Stimulated activated naive CD8-positive, alpha-beta T cell treated with anti-CD3 and anti-CD28 coated beads, Interleukin-15, amount 100 ng/mL, for 72 hours (primary cell): ENCODE data around the gene PCSK6.

Experiments
- ATAC-seq: fragments of 150-1000 bp; cut with Tn5 transposase; 2 replicates; pipeline ENCODE4 v1.10.0; 2021; ENCODE audit warnings: mild to moderate bottlenecking, moderate library complexity
- DNase-seq, 2 donors: peaks; one replicate each; pipeline ENCODE4 v3.0.0; 2021 to 2022
- H3K27ac Mint-ChIP-seq, 2 donors: one replicate each; pipeline ENCODE4 v1.8.0; 2022; ENCODE audit warnings: mild to moderate bottlenecking in 2 of 2, mixed read lengths in 2 of 2, moderate library complexity in 2 of 2
- H3K27me3 Mint-ChIP-seq: one replicate; pipeline ENCODE4 v1.8.0; 2022; ENCODE audit warnings: mixed read lengths
- H3K4me1 Mint-ChIP-seq: one replicate; pipeline ENCODE4 v1.8.0; 2022; ENCODE audit warnings: mild to moderate bottlenecking, mixed read lengths
- H3K4me3 Mint-ChIP-seq, 2 donors: one replicate each; pipeline ENCODE4 v1.8.0; 2022; ENCODE audit warnings: mild to moderate bottlenecking in 2 of 2, mixed read lengths in 2 of 2, moderate library complexity in 1 of 2
- H3K9me3 Mint-ChIP-seq, 2 donors: one replicate each; pipeline ENCODE4 v1.8.0; 2022; ENCODE audit warnings: mixed read lengths in 2 of 2

The PCSK6 gene

DNA sequence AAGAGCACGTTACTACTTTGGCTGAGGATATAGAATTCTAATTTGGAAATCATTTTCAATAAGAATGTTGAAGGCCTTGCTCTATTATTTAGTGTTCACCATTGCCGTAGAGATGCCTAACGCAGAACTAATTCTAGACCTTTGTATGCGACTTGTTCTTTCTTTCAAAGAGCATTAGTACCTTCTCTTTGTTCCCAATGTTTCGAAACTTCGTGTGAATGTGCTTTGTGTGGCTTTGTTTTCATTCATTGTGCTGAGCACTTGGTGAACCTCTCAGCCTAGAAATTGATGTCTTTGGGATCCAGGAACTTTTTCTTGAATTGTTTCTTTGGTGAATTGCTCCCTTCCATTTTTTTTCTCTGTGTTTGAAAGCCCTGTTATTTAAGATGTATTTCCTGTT, 19.8 kb upstream of the PCSK6 start:
- Mint-ChIP-seq H3K27me3 (peaks cover 28% of the 10 kb centered on the region), H3K4me3 (no peak overlapping the region), H3K9me3 (no peaks in the 10 kb centered on the region), H3K4me1 (no peaks in the 10 kb centered on the region), H3K27ac (no peak overlapping the region)
- no peak for DNase-seq
- no peak for ATAC-seq

- ATAC-seq (no peak), DNase-seq (no peak)
- Mint-ChIP-seq H3K9me3 (no peaks in the 10 kb centered on the region), H3K4me1 (peaks cover 5% of the 10 kb centered on the region), H3K4me3 (no peak overlapping the region), H3K27ac (no peak overlapping the region), H3K27me3 (peaks cover 31% of the 10 kb centered on the region)
These were observed 17.0 kb upstream of the PCSK6 start for GRCh38 chr15:101506491-101506890.

DNA sequence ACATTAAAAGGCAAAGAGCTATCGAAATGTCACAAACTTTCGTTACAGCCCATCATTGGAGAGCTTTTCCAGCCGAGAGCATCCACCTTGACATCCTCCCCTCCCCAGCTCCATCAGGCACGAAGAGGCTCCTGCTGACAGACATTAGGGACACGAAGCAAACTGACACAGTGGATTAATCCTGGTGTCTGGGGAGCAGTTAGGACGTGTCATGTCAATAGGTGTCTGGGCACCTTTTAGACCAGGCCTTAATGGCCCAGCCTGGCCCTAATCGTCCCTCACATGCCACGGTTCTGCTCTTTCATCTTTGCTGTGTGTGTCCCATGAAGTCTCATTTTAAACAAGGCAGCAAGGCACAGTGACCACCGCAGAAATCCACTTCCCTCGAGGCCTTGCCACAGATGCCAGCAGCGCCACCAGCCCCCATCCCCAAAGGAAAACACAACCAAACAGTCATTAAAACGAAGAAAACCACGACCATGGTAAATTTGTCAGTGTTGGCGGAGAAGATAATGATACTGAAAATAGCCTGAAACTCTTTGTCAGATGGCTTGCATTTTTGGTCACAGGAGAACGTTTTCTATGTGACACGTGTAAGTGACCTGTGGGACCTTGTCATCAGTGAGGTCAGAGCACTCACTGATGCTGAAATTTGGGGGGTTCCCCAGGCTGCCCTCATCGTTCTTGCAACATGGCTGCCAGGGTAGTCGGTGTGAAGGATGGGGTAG, 16.3 kb upstream of the PCSK6 start:
- H3K4me3 Mint-ChIP-seq: no peak overlapping the region
- no peaks in the 10 kb centered on the region for H3K9me3 Mint-ChIP-seq
- peaks cover 28% of the 10 kb centered on the region for H3K27me3 Mint-ChIP-seq
- DNase-seq (no peak), ATAC-seq (no peak)
- no peak overlapping the region for H3K27ac Mint-ChIP-seq
- H3K4me1 Mint-ChIP-seq: peaks cover 11% of the 10 kb centered on the region

- Mint-ChIP-seq H3K27ac (peak overlapping the region in 1 of 2 donors; percentile 14), H3K4me1 (peaks cover 19% of the 10 kb centered on the region), H3K27me3 (peaks cover 20% of the 10 kb centered on the region), H3K9me3 (no peaks in the 10 kb centered on the region), H3K4me3 (no peak overlapping the region)
- ATAC-seq (no peak), DNase-seq (no peak)
These were observed 15.5 kb upstream of the PCSK6 start for GRCh38 chr15:101504866-101505609.

DNA sequence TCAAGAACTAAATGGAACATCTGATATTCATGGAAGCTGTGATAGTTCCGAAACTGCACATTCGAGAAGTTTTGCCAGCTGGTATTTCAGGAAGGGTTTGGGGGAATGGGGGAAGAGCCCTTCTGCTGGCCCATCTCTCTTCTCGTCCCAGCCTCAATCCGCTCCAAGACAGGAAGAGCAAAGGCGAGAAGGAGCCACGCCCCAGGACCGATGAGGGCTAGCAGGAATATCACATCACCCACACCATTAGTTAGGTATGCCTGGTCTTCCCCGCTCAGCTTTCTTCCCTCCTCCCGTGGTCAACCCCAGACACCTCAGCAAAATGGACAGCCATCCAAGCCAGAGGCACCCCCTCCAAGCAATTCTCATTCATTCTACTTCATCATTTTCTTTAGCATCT, 14.9 kb upstream of the PCSK6 start:
- H3K4me3 Mint-ChIP-seq: no peak overlapping the region
- ATAC-seq: no peak
- H3K27me3 Mint-ChIP-seq: peaks cover 20% of the 10 kb centered on the region
- no peak overlapping the region for H3K27ac Mint-ChIP-seq
- no peak for DNase-seq
- H3K4me1 Mint-ChIP-seq: peaks cover 25% of the 10 kb centered on the region
- no peaks in the 10 kb centered on the region for H3K9me3 Mint-ChIP-seq

GRCh38 chr15:101503296-101503599, 13.7 kb upstream of the PCSK6 start:
- Mint-ChIP-seq H3K27me3 (peaks cover 32% of the 10 kb centered on the region), H3K4me3 (no peak overlapping the region), H3K4me1 (peaks cover 35% of the 10 kb centered on the region), H3K27ac (no peak overlapping the region), H3K9me3 (no peaks in the 10 kb centered on the region)
- no peak for DNase-seq
- no peak for ATAC-seq

DNA sequence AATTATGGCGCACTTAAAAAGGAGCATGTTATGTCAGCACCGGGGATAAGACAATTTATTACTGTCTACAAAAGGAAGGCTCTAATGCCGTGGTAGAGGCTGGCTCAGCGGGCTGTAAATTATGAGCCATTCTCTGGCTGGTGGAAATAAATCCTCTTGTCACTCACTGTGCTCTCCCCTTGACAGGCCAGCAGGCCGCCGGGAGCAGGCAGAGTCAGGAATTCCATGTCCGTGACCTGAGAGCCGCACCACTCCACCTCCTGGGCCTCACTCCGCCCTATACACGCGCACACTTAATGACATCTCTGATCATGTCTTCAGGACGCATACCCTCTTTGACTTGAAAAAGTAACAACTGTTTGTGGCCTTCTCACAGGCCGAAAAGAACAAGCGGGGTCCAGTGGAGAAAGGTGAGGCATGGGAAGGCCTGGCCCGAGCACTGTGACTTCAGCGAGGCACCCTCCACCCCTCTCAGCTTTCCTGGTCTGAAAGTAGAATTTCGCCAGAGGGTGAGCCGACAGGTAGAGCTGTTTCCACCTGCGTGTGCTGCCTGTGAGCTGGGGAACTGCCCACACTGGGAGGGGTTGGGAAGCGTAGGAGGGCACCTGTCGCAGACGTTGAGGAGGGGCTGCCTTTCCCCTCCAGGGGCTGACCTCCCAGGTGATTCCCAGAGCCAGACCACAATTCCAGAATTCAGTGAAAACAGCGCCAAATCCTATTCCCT, 13.2 kb upstream of the PCSK6 start:
- peaks cover 35% of the 10 kb centered on the region for H3K4me1 Mint-ChIP-seq
- no peak overlapping the region for H3K27ac Mint-ChIP-seq
- H3K27me3 Mint-ChIP-seq: peaks cover 37% of the 10 kb centered on the region
- DNase-seq (no peak), ATAC-seq (no peak)
- H3K4me3 Mint-ChIP-seq: no peak overlapping the region
- H3K9me3 Mint-ChIP-seq: no peaks in the 10 kb centered on the region

- DNase-seq: peak; percentile 71 to 73
- peaks cover 46% of the 10 kb centered on the region for H3K27me3 Mint-ChIP-seq
These were observed 12.3 kb upstream of the PCSK6 start for GRCh38 chr15:101501703-101502373.

DNA sequence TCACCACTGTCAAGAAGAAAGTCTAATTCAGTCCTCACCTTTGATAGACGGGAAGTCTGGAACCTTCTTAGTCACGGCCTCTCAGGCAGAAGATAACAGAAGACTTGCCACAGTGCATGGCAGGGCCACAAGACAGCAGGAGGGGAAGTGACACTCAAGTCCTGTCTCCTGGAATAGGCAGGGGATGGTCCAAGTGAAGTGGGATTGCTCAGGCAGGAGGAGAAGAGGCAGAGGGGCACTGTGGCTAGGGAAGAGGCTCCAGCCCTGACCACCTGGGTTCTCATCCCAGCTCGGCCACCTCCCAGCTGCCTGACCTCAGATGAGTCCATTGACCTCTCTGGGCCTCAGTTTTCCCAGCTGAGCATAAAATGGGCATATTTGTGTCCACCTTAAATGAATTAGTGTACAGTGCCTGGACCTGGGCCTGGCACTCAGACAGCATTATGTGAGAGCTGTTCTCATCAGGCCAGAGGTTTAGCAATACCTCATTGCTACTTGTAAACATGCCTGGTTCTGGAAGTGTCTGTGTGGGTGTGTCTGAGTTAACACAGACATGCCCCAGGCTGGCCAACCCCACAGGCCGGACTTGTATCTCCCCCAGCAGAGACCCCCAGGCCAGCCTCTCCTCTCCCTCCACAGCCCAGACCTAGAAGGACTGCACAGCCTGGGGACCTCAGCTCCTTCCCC, 11.5 kb upstream of the PCSK6 start:
- H3K27ac Mint-ChIP-seq: peak overlapping the region; percentile 58 to 65
- ATAC-seq: no peak
- peaks cover 50% of the 10 kb centered on the region for H3K27me3 Mint-ChIP-seq
- DNase-seq: no peak
- H3K4me1 Mint-ChIP-seq: peaks cover 45% of the 10 kb centered on the region
- H3K9me3 Mint-ChIP-seq: no peaks in the 10 kb centered on the region
- H3K4me3 Mint-ChIP-seq: peak overlapping the region; percentile 62 to 80

More at GRCh38 chr15:101501703-101502373, 12.3 kb upstream of the PCSK6 start:
- ATAC-seq: peak; percentile 88
- peak overlapping the region; percentile 62 to 80 for H3K4me3 Mint-ChIP-seq
- H3K4me1 Mint-ChIP-seq: peaks cover 36% of the 10 kb centered on the region
- no peaks in the 10 kb centered on the region for H3K9me3 Mint-ChIP-seq
- H3K27ac Mint-ChIP-seq: no peak overlapping the region

DNA sequence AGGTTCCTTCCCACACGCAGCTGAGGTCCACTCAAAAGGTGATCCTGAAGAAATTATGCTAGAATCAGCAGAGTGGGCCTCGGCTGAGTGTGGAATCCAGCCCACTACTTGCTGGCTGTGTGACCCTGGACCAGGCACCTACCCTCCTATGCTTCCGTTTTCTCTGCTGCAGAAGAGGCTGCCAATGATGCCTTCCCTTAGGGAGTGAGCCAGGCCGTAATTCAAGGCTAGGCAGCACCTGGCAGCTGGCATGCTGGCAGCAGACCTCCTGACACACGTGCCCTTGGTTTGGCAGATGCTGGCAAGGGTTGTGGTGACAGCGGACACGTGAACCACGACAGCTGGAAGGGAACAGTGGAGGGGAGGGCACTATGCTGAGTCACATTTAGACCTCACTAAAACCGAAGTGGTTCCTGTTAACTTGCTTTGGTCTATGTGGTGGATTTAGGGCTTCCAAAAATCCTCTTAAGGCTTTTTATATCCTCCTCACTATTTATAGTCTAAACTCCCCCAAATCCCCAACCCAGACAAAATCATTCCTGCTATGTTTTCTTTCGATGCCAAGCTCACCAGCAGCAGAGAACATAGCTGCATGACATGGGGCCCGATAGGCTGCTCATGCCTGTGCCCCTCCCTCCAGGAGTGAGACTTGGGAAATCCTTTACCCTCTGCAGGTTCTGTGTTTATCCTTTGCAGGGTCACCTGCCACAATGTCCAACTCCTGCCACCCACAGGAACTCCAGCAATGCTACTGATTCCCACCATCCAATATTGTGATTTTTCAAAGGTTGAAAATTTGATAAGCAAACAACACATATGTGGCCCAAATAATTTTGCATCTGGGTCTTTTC, 10.6 kb upstream of the PCSK6 start:
- peak; percentile 50 for ATAC-seq
- H3K27me3 Mint-ChIP-seq: peaks cover 53% of the 10 kb centered on the region
- DNase-seq: peak in 1 of 2 donors; percentile 29
- no peak overlapping the region for H3K4me3 Mint-ChIP-seq
- no peaks in the 10 kb centered on the region for H3K9me3 Mint-ChIP-seq
- H3K27ac Mint-ChIP-seq: peak overlapping the region in 1 of 2 donors; percentile 65
- peaks cover 49% of the 10 kb centered on the region for H3K4me1 Mint-ChIP-seq

- Mint-ChIP-seq H3K9me3 (no peaks in the 10 kb centered on the region), H3K4me1 (peaks cover 56% of the 10 kb centered on the region)
These were observed 9.4 kb upstream of the PCSK6 start for GRCh38 chr15:101498717-101499480.

DNA sequence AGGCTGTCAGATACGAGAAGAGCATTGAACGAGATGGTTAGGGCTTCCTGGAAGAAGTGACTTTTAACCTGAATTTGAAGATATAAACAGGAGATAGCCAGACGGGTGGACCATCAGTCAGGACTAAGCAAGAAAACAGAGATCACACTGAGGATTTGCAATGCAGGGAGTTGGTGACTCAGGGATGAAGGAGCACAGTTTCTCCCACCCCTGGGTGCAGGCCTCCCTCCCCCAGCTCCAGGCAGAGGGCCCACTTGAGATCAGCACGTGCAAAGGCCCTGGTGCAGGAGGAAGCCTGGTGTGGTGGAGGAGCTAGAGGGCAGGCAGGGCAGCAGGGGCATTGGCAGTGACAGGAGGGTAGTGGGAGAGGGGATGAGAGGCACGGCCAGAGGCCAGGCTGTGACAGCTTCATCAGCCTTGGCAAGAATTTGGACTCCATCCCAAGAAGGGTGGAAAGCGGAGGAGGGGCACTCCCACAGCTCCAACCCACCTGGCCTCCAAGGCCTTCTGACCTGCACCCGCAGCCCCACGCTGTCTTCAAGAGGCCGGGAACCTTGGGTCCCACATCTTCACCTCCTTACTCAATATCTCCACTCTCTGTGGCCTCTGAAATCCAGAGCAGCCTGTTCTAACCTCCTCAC, 8.7 kb upstream of the PCSK6 start:
- Mint-ChIP-seq H3K27ac (peak overlapping the region in 1 of 2 donors; percentile 27), H3K9me3 (no peaks in the 10 kb centered on the region), H3K4me3 (no peak overlapping the region), H3K4me1 (peaks cover 56% of the 10 kb centered on the region), H3K27me3 (peaks cover 59% of the 10 kb centered on the region)
- ATAC-seq (no peak), DNase-seq (no peak)

More at GRCh38 chr15:101498717-101499480, 9.4 kb upstream of the PCSK6 start:
- peaks cover 54% of the 10 kb centered on the region for H3K27me3 Mint-ChIP-seq
- peak overlapping the region in 1 of 2 donors; percentile 27 for H3K27ac Mint-ChIP-seq
- ATAC-seq: no peak
- H3K4me3 Mint-ChIP-seq: no peak overlapping the region
- DNase-seq: no peak

- H3K4me1 Mint-ChIP-seq: peaks cover 56% of the 10 kb centered on the region
- peaks cover 64% of the 10 kb centered on the region for H3K27me3 Mint-ChIP-seq
- no peak overlapping the region for H3K27ac Mint-ChIP-seq
- ATAC-seq (no peak), DNase-seq (no peak)
- no peak overlapping the region for H3K4me3 Mint-ChIP-seq
- H3K9me3 Mint-ChIP-seq: no peaks in the 10 kb centered on the region
These were observed 8.1 kb upstream of the PCSK6 start for GRCh38 chr15:101497484-101498034.
